SK-N-SH (cell line): ENCODE data around the gene CYP26C1.

ENCODE experiments used
- CTCF ChIP-seq: fragments of 200-600 bp; sonication (generic); IDR thresholded peaks from 2 replicates; pipeline ENCODE4 v1.6.1; 2017; ENCODE audit warnings: antibody characterized with exemption, mild to moderate bottlenecking, moderate library complexity
- ELF1 ChIP-seq: IDR thresholded peaks from 2 replicates; pipeline ENCODE4 v1.4.0; 2012
- FOXJ3 ChIP-seq: sonication (generic); formaldehyde crosslinking; IDR thresholded peaks from 2 replicates; pipeline ENCODE4 v1.5.1; 2020; ENCODE audit warnings: mild to moderate bottlenecking, missing genetic modification reagents
- GABPA ChIP-seq: IDR thresholded peaks from 2 replicates; pipeline ENCODE4 v1.4.0; 2012; ENCODE audit warnings: low read depth, mild to moderate bottlenecking
- POLR2AphosphoS5 ChIP-seq: IDR thresholded peaks from 2 replicates; pipeline ENCODE4 v1.6.1; 2012; ENCODE audit warnings: low read depth, low read length
- TCF12 ChIP-seq: IDR thresholded peaks from 2 replicates; pipeline ENCODE4 v1.4.0; 2012
- USF1 ChIP-seq: IDR thresholded peaks from 2 replicates; pipeline ENCODE4 v1.4.0; 2012; ENCODE audit warnings: low read depth, borderline replicate concordance
- YY1 ChIP-seq: IDR thresholded peaks from 2 replicates; pipeline ENCODE4 v1.4.0; 2012; ENCODE audit warnings: low read depth, mild to moderate bottlenecking

- no peak for TF ChIP-seq POLR2AphosphoS5
- TF ChIP-seq CTCF = no peak
- no peak for TF ChIP-seq YY1
- TF ChIP-seq USF1 = no peak
- no peak for TF ChIP-seq GABPA
- no peak for TF ChIP-seq TCF12
- no peak for TF ChIP-seq FOXJ3 (CRISPR knock-in tag)
- no peak for TF ChIP-seq ELF1
Measured at GRCh38 chr10:93061594-93062513, 1.3 kb downstream of the CYP26C1 start.
